IPS-15b (cell line): Measurements from ENCODE around the gene HESX1.

Experiments used
- H3K27me3 ChIP-seq: one replicate; pipeline ENCODE4 v1.6.1; 2013; ENCODE audit warnings: low read length; ENCODE audit not compliant: control insufficient read depth, insufficient read depth
- H3K36me3 ChIP-seq: one replicate; pipeline ENCODE4 v1.6.1; 2013; ENCODE audit warnings: low read length; ENCODE audit not compliant: control insufficient read depth, insufficient read depth
- H3K4me1 ChIP-seq: one replicate; pipeline ENCODE4 v1.6.1; 2013; ENCODE audit warnings: mild to moderate bottlenecking, low read length; ENCODE audit not compliant: control insufficient read depth, insufficient read depth
- H3K4me3 ChIP-seq: one replicate; pipeline ENCODE4 v1.5.1; 2013; ENCODE audit warnings: low read depth, low read length
- H3K9ac ChIP-seq: one replicate; pipeline ENCODE4 v1.6.1; 2013; ENCODE audit warnings: low read depth, mild to moderate bottlenecking, low read length
- H3K9me3 ChIP-seq: one replicate; pipeline ENCODE4 v1.6.1; 2013; ENCODE audit warnings: mild to moderate bottlenecking, low read length; ENCODE audit not compliant: control insufficient read depth, insufficient read depth

The HESX1 gene

DNA sequence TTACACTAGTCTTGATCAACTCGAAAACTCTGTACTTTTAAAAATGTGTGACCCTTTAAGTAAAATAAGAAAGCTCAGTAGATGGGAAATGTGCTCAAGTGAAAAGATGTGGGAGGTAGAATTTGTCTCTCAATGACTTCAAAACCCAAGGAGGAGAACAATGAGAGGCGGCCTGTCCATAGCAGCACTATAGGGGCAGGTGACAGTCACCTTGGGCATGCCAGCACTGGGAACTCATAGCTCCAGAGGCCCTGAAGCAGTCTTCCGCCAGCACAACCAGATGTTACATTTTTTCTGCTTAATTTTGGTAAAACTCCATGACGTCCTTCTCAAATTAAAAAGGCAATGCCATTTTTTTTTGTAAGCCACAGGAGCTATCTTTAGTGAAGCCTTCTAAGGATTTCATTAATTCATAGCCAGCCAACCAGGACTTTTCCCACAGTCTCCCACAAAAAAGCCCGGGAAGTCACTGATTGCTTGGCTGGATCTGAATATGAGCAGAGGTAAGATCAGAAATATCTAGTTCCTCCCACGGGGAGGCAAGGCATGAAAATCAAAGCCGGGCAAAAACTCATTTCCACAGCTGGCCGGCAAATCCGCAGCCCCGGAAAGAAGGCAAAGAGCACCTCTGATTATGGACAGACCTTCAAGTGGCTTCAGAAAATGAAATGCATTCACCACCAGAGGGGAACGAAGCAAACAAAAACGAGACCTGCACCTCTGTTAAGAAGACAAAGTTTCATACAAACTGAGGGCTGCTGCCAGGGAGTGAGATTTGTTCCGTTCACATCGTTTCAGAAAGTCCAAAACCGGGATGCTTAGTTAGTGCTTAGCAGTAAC, 45.1 kb downstream of the HESX1 start:
- no peak overlapping the region for H3K9ac ChIP-seq
- peaks cover 28% of the 10 kb centered on the region for H3K4me1 ChIP-seq
- no peak overlapping the region for H3K4me3 ChIP-seq
- H3K36me3 ChIP-seq = no peaks in the 10 kb centered on the region
- H3K9me3 ChIP-seq = no peaks in the 10 kb centered on the region
- H3K27me3 ChIP-seq = peaks cover 5% of the 10 kb centered on the region

GRCh38 chr3:57152151-57153143, 47.3 kb downstream of the HESX1 start:
- Histone ChIP-seq H3K4me3 (no peak overlapping the region), H3K27me3 (peaks cover 5% of the 10 kb centered on the region), H3K36me3 (no peaks in the 10 kb centered on the region), H3K9me3 (no peaks in the 10 kb centered on the region), H3K4me1 (peaks cover 17% of the 10 kb centered on the region), H3K9ac (no peak overlapping the region)

GRCh38 chr3:57151749-57152148, 48.0 kb downstream of the HESX1 start:
- Histone ChIP-seq H3K4me1 (peaks cover 17% of the 10 kb centered on the region), H3K9me3 (no peaks in the 10 kb centered on the region), H3K36me3 (no peaks in the 10 kb centered on the region), H3K27me3 (peaks cover 4% of the 10 kb centered on the region), H3K4me3 (no peak overlapping the region), H3K9ac (no peak overlapping the region)

- H3K27me3 ChIP-seq = no peaks in the 10 kb centered on the region
- H3K4me1 ChIP-seq = peaks cover 17% of the 10 kb centered on the region
- H3K4me3 ChIP-seq = no peak overlapping the region
- no peaks in the 10 kb centered on the region for H3K36me3 ChIP-seq
- H3K9ac ChIP-seq = no peak overlapping the region
- H3K9me3 ChIP-seq = no peaks in the 10 kb centered on the region
Measured at GRCh38 chr3:57151021-57151449, 48.7 kb downstream of the HESX1 start.

- Histone ChIP-seq H3K36me3 (no peaks in the 10 kb centered on the region), H3K27me3 (no peaks in the 10 kb centered on the region), H3K4me1 (peaks cover 17% of the 10 kb centered on the region), H3K9ac (no peak overlapping the region), H3K4me3 (no peak overlapping the region), H3K9me3 (no peaks in the 10 kb centered on the region)
Measured at GRCh38 chr3:57150113-57150581, 49.6 kb downstream of the HESX1 start.
